GM19328 (cell line): ENCODE measurements around the gene OR1S1.
"Not testable (repeated sequence)": the region's sequence is repeated elsewhere in the genome, so short reads cannot be mapped to it uniquely, and the experiment has no call there.

ENCODE experiments used
- ATAC-seq: cut with Tn5 transposase; IDR thresholded peaks from one replicate; pipeline ENCODE4 v1.9.1; 2021; ENCODE audit warnings: mild to moderate bottlenecking, moderate library complexity; ENCODE audit not compliant: unreplicated experiment

The OR1S1 gene

DNA sequence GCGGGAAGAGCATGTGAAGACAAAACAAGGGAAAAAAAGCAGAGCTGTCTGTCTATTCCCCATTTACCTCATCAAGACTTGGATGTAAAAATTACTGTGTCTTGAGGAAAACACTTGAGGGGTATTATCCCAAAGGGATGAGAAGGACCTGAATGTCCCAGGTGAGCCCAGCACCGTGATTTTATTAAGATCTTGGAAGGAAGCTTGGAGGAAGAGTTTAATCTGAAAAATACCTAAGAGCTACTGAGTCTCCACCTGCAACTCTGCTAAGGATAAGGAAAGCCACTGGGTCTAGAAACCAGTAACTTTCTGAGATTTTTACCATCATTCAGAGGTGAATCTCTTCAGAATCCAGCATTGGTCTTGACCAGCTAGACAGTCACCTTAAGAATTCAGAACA is at the start of gene OR1S1:
Gene OR1S1 (plus strand): TSS at position 301 of the 400 bp plus-strand sequence.
- ATAC-seq, result not testable (repeated sequence)

DNA sequence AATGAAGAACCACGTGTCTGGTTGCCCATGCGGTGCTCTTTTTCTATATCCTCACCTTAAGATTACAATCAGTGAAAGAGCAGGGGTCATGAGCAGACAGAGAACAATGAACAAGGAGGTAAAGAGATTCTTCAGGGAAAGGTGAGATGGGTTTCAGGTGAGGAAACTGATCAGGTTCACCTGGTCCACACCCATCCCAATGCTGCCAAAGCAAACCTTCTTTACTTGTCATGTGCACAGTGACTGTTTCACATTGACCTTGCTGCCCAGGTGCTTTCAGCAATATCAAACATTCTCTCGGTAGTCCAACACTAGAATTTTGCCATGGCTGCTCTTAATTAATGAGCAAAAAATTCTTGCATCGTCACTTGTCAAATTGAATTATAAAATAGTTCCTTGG is 48.1 kb upstream of the OR1S1 start:
- ATAC-seq, result no peak

DNA sequence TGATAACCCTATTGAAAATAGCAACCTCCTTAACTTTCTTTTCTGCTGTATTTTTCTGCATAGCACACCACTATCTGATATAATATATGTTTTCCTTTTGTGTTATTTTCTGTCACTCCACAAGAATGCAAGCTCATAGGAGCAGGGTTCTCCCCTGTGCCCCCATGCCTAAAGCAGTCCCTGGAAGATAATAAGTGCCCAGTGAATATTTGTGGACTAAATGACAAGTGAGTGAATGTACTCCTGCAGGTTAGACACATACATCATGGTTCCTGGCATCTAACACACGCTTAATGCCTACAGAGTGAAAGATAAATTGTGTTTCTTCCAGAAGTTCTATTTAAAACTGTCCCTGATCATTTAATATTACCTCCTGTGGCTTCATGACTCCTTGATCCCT is 47.5 kb upstream of the OR1S1 start:
- ATAC-seq, result no peak

GRCh38 chr11:58165504-58166106 is 46.9 kb upstream of the OR1S1 start:
- no peak for ATAC-seq

DNA sequence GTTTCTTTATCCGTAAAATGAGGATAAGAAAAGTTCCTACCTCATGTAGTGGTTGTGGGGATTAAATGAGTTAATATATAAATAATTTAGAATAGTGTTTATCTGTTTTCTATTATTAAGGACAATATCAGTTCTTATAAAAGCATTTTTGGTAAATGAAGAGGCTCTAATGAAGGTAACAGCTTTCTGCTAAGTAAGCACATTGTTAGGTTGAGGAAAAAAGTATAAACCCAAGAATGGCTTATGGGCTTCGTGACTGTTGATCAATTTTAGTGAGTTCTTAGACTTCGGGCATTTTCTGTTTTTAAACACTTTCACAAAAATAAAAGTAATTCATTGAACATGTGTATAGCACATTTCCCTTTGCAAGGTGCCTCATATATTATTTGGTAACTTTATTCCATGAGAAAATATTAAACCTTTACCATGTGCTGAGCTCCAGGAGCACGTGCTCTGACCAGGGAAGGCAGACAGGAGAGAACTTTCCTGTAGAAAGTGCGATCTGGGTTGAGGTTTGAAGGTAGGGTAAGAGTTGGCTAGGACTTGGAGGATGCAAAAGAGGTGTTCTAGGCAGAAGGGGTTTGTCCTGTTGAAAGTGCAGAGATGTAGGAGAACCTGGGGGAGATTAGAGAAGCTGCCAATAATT is 35.0 kb upstream of the OR1S1 start:
- ATAC-seq, result no peak

- no peak for ATAC-seq
Measured at GRCh38 chr11:58178444-58178843, 34.1 kb upstream of the OR1S1 start.

DNA sequence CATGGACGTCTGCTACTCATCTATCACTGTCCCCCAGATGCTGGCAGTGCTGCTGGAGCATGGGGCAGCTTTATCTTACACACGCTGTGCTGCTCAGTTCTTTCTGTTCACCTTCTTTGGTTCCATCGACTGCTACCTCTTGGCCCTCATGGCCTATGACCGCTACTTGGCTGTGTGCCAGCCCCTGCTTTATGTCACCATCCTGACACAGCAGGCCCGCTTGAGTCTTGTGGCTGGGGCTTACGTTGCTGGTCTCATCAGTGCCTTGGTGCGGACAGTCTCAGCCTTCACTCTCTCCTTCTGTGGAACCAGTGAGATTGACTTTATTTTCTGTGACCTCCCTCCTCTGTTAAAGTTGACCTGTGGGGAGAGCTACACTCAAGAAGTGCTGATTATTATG is 32.9 kb upstream of the OR1S1 start:
- no peak for ATAC-seq

GRCh38 chr11:58186938-58187337 is 25.6 kb upstream of the OR1S1 start:
- no peak for ATAC-seq

GRCh38 chr11:58188770-58189169 is 23.8 kb upstream of the OR1S1 start, which contains the start of gene OR9Q2:
TSS of gene OR9Q2 (plus strand) at chr11:58189070. CDS start at chr11:58190491, 1,421 bp downstream.
- no peak for ATAC-seq

DNA sequence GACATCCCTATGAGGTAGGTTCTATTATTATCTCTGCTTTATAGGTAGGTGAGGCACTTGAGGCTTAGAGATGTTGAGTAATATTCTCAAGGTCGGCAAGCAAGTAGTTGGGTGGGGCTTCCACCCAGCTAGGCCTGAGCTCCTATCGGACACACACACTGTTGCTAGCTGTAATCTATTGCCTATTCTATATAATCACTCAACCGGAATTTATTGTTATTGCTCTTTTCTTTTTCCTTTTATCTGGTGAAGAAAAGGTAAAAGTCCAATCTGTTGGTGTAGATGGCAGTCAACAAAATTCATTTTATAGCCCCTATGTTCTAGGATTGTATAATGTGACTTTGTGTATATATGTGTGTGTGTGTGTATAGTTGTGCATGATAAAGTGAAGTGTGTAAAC is 20.3 kb upstream of the OR1S1 start:
- ATAC-seq, result no peak

DNA sequence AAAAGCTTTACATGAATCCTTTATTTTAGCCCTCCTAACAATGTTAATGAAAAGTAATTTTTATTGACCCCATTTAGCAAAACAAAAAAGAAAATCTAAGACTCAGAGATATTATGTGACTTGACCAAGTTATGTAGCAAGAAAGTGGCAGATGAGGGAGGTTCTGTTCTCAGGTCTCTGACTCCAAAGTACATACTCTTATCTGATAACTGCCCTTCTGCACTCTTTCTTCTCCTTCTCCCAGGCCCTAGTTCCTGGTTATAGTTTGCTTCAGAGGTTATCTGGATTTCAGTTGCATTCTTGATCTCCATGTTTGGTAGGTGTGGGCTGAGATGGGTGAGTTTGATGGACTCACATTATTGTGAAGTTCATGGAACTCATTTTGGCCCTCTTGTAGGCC is 19.1 kb upstream of the OR1S1 start:
- no peak for ATAC-seq

DNA sequence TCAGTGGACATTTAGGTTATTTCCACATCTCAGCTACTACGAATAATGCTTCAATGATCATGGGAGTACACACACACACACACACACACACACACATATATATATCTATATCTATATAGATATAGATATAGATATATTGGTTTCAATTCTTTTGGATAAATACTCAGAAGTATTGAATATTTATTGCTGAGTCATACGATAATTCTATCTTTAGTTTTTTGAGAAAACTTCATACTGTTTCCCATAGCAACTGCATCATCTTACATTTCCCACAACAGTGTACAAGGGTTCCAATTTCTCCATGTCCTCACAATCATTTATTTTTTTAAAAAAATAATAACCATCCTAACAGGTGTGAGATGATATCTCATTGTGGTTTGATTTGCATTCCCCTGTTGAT is 16.6 kb upstream of the OR1S1 start:
- no peak for ATAC-seq

DNA sequence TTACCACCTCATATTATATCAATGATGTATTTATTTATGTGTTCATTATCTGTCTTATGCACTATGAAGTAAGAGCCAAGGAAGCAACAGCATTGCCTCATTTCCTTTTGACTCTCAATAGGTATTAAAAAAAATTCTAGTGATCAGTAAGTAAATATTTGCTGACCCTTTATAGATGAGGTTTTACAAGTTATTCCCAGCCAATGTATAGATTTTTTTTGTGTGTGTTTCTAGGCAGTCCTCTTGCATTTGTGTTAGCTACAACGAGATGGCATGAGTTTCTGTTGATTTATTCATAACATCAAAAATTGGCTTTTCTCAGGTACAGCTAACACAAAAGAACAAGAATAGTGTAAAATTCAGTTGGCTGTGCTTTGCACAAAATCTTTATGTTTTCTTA is 13.2 kb upstream of the OR1S1 start:
- ATAC-seq, result no peak

GRCh38 chr11:58204042-58204441 is 8.5 kb upstream of the OR1S1 start, which contains the start of gene OR1S2:
TSS of gene OR1S2 (minus strand) at chr11:58204142. CDS start at chr11:58204142, 0 bp downstream.
- ATAC-seq, result no peak

DNA sequence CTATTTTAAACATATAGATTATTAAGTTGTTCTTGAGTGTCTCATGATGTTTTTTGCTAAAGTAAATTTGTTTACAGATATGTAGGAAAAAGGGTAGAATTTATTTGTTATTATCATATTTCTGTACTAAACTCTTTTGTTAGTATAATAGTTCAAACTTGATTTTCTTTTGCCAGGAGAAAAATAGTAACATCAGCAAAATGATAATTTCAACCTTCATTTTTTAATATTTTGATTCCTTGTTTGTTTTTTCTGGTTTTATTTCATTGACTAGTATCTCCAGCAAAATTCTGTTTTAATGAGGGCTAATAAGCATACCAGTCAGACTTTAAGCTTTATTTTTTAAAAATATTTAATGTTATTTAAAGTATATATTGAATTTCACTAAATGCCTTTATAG is 4.0 kb downstream of the OR1S1 start:
- no peak for ATAC-seq

DNA sequence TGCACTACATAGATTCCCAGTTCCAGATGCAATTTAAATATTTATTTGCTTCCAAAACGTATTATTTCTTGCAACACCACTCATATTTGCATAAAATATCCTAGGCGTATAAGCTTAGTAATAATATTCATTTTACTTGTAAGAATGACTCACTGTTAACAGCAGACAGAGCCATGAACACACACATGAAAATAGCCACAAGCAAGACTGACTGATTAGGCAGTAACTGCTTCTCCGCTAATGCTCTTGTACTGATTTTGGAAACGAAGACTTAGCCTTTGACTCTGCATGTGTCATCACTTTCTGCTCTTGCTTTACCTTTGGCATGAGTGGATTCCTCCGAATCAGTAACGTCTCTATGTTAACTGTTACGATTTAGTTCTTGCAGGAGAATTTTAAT is 10.2 kb downstream of the OR1S1 start:
- ATAC-seq, result no peak

DNA sequence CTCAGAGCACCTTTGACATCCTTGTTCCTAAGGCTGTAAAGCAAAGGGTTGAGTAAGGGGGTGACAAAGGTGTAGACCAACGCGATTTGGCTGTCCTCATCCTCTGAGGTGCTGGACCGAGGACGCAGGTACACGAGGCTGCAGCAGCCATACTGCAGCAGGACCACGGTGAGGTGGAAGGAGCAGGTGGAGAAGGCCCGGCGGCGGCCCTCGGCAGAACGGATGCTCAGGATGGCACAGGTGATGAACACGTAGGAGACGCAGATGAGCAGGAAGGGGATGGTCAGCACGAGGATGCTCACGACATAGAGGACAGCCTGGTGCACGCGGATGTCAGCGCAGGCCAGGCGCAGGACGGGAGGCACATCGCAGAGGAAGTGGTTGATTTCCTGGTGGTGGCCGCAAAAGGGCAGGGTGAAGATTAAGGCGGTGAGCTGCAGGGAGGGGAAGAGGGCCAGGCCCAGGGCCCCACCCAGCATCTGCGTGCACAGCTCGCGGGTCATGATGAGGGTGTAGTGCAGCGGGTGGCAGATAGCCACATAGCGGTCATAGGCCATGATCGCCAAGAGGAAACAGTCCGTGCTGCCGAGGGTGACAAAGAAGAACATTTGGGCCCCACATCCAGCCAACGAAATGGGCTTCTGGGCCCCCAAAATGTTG is 15.6 kb downstream of the OR1S1 start:
- ATAC-seq, result no peak

DNA sequence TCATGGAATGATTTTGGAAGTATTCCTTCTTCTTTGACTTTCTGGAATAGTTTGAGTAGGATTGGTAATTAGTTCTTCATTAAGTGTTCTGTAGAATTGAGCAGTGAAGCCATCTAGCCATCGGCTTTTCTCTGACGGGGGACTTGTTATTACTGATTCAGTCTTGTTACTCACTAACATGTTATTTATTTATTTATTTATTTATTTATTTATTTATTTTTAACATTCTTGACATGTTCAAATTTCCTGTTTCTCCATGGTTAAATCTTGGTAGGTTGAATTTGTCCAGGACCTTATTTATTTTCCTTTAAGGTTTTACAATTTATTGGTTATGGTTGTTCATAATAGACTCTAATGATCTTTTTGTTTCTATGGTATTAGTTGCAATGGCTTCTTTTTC is 31.4 kb downstream of the OR1S1 start:
- no peak for ATAC-seq

DNA sequence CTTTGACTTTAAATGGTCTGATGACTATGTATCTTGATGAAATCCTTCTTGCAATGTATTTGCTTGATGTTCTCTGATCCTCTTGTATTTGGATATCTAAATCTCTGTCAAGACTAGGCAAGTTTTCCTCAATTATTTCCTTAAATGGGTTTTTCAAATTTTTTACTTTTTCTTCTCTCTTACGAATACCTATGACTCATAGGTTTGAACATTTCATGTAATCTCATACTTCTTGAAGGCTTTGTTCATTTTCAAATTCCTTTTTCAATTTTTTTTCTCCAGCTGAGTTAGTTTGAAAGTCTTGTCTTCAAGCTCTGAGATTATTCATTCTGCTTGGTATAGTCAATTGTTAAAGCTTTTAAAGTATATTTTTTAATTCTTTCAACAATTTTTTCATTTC is 42.4 kb downstream of the OR1S1 start:
- ATAC-seq, result no peak

GRCh38 chr11:58259983-58260382 is 47.5 kb downstream of the OR1S1 start:
- no peak for ATAC-seq
